Retinal pigment epithelial cell (primary cell): ENCODE results near the gene UBE4B.

Experiments used
- DNase-seq: peaks from one replicate; pipeline ENCODE4 v3.0.0-alpha.2; 2010; ENCODE audit warnings: low read depth
- H3K4me3 ChIP-seq: 2 replicates; pipeline ENCODE4 v1.5.1; 2011; ENCODE audit warnings: mild to moderate bottlenecking, low read length, control low read depth, moderate library complexity
- TF ChIP-seq, protein P1 (sequence below): conservative IDR thresholded peaks from 2 replicates; pipeline ENCODE4 v1.5.1; 2011; ENCODE audit warnings: low read depth, low read length, control low read depth, inconsistent platforms

Gene UBE4B

DNA sequence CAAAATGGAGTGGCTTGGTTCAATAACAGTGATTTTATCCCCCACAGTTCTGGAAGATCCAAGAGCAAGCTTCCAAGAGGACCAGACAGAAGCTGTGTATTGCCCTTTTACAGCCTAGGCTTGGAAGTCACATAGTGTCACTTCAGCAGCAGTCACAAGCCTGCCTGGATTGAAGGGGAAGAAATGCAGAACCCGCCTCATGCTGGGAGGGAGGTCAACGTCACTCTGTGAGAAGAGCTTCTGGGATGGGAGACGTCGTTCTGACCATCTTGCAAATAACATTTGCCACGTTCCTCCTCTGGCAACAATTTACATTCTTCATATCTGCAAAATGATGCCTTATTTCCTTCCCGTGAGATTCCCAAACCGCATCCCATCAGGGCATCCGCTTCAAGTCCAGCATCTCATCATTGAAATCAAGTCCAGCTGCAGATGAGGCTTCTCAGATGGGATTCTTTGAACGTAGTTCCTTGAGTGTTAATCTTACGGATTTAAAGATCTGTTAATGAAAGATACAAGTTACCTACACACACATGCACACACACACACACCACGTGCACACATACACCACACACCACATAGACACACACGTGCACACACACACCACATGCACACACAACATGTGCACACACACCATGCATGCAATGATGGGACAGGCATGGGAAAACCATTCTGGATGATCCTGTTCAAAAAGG, 153.7 kb downstream of the UBE4B start:
- no peak overlapping the region for H3K4me3 ChIP-seq
- TF ChIP-seq, protein P1, sequence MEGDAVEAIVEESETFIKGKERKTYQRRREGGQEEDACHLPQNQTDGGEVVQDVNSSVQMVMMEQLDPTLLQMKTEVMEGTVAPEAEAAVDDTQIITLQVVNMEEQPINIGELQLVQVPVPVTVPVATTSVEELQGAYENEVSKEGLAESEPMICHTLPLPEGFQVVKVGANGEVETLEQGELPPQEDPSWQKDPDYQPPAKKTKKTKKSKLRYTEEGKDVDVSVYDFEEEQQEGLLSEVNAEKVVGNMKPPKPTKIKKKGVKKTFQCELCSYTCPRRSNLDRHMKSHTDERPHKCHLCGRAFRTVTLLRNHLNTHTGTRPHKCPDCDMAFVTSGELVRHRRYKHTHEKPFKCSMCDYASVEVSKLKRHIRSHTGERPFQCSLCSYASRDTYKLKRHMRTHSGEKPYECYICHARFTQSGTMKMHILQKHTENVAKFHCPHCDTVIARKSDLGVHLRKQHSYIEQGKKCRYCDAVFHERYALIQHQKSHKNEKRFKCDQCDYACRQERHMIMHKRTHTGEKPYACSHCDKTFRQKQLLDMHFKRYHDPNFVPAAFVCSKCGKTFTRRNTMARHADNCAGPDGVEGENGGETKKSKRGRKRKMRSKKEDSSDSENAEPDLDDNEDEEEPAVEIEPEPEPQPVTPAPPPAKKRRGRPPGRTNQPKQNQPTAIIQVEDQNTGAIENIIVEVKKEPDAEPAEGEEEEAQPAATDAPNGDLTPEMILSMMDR: no peak
- DNase-seq: no peak

DNA sequence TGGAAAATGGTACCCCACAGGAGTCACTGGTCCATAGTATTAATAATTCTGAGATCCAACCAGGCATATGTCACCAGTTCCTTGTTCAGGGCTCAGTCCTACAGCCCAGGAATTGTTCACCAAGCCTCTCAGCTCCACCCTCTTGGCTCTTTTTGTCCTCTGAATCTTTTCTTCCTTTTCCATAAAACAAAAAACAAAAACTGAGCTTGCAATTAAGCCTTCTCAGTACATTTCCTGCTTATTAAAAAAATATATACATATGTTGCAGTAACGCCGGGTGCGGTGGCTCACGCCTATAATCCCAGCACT, 154.2 kb downstream of the UBE4B start:
- TF ChIP-seq, protein P1: no peak

DNA sequence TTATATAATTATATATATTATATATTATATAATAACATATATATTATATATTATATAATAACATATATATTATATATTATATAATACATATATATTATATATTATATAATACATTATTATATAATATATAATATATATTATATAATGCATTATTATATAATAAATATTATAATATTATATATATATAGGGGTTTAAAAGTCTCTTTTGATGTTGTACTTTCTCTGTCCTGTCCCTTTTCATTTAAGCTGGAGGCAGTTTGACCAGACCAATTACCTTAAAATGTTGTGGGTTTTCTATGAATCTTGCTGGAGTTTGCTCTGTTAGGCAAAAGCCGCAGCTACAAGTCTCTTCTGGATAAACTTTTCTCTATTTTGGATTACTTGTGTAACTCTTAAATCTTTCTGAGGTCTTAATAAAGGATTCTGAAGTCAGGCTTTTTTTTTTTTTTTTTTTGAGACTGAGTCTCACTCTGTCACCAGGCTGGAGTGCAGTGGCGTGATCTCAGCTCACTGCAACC, 155.4 kb downstream of the UBE4B start:
- no peak for DNase-seq
- TF ChIP-seq, protein P1: no peak
- H3K4me3 ChIP-seq: no peak overlapping the region

More for the DNA sequence above, 154.2 kb downstream of the UBE4B start:
- no peak overlapping the region for H3K4me3 ChIP-seq
- no peak for DNase-seq

DNA sequence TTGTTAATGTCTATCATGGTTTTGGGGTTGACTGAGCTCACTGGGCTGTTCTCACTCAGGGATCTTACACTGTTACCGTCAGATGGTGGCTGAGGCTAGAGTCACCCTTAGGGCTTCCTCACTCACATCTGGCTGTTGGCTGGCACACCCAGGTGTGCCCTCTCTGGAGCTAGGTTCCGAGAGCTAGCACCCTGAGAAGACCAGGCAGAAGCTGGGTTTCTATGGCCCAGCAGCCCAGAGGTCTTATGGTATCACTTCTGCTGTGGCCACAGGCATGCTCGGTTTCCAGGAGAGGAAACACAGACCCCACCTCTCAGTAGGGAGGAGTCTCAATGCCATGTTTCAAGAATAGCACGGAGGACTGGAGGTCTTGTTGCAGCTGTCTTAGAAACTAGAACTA, 156.9 kb downstream of the UBE4B start:
- TF ChIP-seq, protein P1: no peak
- no peak for DNase-seq
- H3K4me3 ChIP-seq: no peak overlapping the region

DNA sequence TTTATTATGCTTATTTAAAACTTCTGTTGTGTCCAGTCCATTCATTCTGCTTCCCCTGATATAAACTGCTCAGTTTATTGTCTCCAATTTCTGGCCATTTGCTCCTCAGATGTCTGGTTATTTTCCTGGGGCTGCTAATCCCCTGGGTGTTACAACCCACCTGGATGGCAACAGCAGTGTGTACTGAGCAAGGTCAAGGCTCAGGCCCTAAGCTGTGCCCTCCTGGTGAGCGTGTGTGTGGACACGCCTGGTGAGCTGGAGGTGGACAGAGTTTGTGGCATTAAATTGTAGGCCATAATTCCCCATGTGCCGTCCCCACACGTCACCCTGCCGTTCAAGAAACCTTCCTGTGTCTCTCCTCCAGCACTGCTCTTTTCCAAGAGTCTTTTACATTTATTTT, 159.5 kb downstream of the UBE4B start:
- no peak for DNase-seq
- TF ChIP-seq, protein P1: no peak
- H3K4me3 ChIP-seq: no peak overlapping the region

DNA sequence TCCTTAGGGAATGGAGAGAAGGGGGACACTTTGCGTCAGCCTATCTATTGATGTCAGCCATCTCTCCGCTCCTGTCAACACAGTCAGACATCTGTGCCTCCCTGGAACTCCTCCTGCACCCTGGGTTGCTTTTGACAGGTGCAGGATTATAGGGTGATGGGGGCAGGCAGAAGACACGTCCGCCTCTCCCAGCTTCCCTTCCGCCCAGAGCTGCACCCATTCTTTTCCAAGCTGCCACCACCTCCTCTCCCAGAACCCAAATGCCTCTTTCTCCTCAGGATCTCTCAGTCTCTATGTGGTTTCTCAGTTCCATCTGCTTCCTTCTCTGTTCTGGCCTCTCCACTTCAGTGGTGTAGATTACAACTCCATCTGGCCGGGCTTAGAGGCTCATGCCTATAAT, 160.5 kb downstream of the UBE4B start:
- H3K4me3 ChIP-seq: no peak overlapping the region
- DNase-seq: no peak
- TF ChIP-seq, protein P1: no peak

DNA sequence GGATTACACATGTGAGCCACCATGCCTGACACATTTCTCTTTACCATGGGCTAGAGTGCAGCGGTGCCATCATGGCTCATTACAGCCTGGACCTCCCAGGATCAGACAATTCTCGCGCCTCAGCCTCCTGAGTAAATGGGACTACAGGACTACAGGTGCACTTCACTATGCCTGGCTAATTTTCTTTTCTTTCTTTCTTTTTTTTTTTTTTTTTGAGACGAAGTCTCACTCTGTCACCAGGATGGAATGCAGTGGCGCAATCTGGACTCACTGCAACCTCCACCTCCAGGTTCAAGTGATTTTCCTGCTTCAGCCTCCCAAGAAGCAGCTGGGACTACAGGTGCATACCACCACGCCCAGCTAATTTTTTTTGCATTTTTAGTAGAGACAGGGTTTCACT, 162.8 kb downstream of the UBE4B start:
- DNase-seq: no peak
- no peak overlapping the region for H3K4me3 ChIP-seq
- TF ChIP-seq, protein P1: no peak
